GM12874 (cell line): Measurements from ENCODE around the gene ERC2.

Experiments used
- CTCF ChIP-seq: IDR thresholded peaks from 2 replicates; pipeline ENCODE4 v1.5.1; 2011; ENCODE audit warnings: low read depth, mild to moderate bottlenecking, control low read depth, low read length, moderate library complexity; ENCODE audit not compliant: insufficient read depth

Gene ERC2

GRCh38 chr3:55720614-55721013 lies 747.7 kb downstream of the ERC2 start:
- no peak for TF ChIP-seq CTCF

- no peak for TF ChIP-seq CTCF
Observed at GRCh38 chr3:55719508-55719907, 748.8 kb downstream of the ERC2 start.

- TF ChIP-seq CTCF = no peak
Observed at GRCh38 chr3:55719006-55719405, 749.3 kb downstream of the ERC2 start.

GRCh38 chr3:55718521-55718921 lies 749.7 kb downstream of the ERC2 start:
- no peak for TF ChIP-seq CTCF

GRCh38 chr3:55718074-55718473 lies 750.2 kb downstream of the ERC2 start:
- no peak for TF ChIP-seq CTCF

- TF ChIP-seq CTCF = no peak
Observed at GRCh38 chr3:55717481-55717880, 750.8 kb downstream of the ERC2 start.

GRCh38 chr3:55716611-55717225 lies 751.5 kb downstream of the ERC2 start:
- TF ChIP-seq CTCF = no peak

- no peak for TF ChIP-seq CTCF
Observed at GRCh38 chr3:55716044-55716443, 752.2 kb downstream of the ERC2 start.
